GM21381 (cell line): ENCODE results near the gene C11orf68.
A peak's percentile ranks its signal among the peaks of the same experiment; 100 is the strongest.

Experiments
- ATAC-seq: cut with Tn5 transposase; IDR thresholded peaks from one replicate; pipeline ENCODE4 v1.9.1; 2021; ENCODE audit warnings: mild to moderate bottlenecking, moderate library complexity; ENCODE audit not compliant: unreplicated experiment

C11orf68 gene

GRCh38 chr11:65891219-65892136, 27.4 kb downstream of the C11orf68 start:
- no peak for ATAC-seq

GRCh38 chr11:65890324-65891218, 28.3 kb downstream of the C11orf68 start, which contains the start of gene CCDC85B:
Gene CCDC85B (plus strand): TSS chr11:65890673. CDS start chr11:65890784, 111 bp downstream.
- peak; percentile 49 for ATAC-seq

GRCh38 chr11:65888163-65888814, 30.6 kb downstream of the C11orf68 start, which contains the start of gene FIBP:
Gene FIBP (minus strand): TSS chr11:65888471. CDS start chr11:65888418, 53 bp downstream.
- peak; percentile 55 for ATAC-seq

GRCh38 chr11:65887723-65888162, 31.1 kb downstream of the C11orf68 start:
- ATAC-seq = peak; percentile 1

- ATAC-seq = no peak
Observed at GRCh38 chr11:65886826-65887722, 31.8 kb downstream of the C11orf68 start.

GRCh38 chr11:65885808-65886536, 32.9 kb downstream of the C11orf68 start:
- no peak for ATAC-seq

- ATAC-seq = no peak
Observed at GRCh38 chr11:65885231-65885630, 33.6 kb downstream of the C11orf68 start.

- ATAC-seq = no peak
Observed at GRCh38 chr11:65884716-65885092, 34.2 kb downstream of the C11orf68 start.

- no peak for ATAC-seq
Observed at GRCh38 chr11:65883786-65884715, 34.8 kb downstream of the C11orf68 start.

GRCh38 chr11:65883058-65883761, 35.7 kb downstream of the C11orf68 start:
- ATAC-seq = no peak

- no peak for ATAC-seq
Observed at GRCh38 chr11:65882120-65883057, 36.5 kb downstream of the C11orf68 start.

GRCh38 chr11:65880844-65881421, 37.9 kb downstream of the C11orf68 start:
- ATAC-seq = no peak

- ATAC-seq = no peak
Observed at GRCh38 chr11:65880027-65880426, 38.8 kb downstream of the C11orf68 start.

- ATAC-seq = no peak
Observed at GRCh38 chr11:65879617-65880016, 39.2 kb downstream of the C11orf68 start, which contains the start of gene CTSW. Gene CTSW (plus strand): TSS chr11:65879837. CDS start chr11:65879855, 18 bp downstream.

GRCh38 chr11:65873318-65874156, 45.3 kb downstream of the C11orf68 start:
- ATAC-seq = peak; percentile 82
